Activated T-helper 1 cell treated with Interleukin-2 at 50 U/mL for 16 hours (primary cell): Measurements from ENCODE around the gene LMTK3.
"Not testable (repeated sequence)": the region's sequence is repeated elsewhere in the genome, so short reads cannot be mapped to it uniquely, and the experiment has no call there.

Experiments
- DNase-seq: peaks from one replicate; pipeline ENCODE4 v3.0.0-alpha.2; 2020; ENCODE audit warnings: low read depth

LMTK3 gene

DNA sequence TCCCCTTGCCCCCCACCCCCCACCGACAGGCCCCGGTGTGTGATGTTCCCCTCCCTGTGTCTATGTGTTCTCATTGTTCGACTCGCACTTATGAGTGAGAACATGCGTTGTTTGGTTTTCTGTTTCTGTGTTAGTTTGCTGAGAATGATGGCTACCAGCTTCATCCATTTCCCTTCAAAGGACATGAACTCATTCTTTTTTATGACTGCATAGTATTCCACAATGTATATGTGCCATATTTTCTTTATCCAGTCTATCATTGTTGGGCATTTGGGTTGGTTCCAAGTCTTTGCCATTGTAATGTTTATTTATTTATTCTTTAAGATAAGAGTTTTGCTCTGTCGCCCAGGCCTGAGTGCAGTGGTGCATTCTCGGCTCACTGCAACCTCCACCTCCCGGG, 26.4 kb upstream of the LMTK3 start:
- DNase-seq, result not testable (repeated sequence)

- no peak for DNase-seq
Measured at GRCh38 chr19:48537541-48537940, 25.9 kb upstream of the LMTK3 start.

DNA sequence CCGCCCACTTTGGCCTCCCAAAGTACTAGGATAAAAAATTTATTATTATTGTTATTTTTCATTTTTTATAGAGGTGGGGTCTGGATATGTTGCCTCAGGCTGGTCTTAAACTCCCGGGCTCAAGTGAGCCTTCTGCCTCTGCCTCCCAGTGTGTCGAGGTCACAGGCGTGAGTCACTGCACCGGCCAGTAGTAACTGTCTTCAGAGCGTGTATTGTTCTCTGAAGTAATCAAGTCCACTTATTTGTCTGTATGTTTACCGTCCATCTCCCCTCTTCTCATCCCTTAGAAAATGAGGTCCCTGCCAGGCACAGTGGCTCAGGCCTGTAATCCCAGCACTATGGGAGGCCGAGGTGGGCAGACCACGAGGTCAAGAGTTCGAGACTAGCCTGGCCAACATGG, 22.1 kb upstream of the LMTK3 start:
- DNase-seq, result no peak

DNA sequence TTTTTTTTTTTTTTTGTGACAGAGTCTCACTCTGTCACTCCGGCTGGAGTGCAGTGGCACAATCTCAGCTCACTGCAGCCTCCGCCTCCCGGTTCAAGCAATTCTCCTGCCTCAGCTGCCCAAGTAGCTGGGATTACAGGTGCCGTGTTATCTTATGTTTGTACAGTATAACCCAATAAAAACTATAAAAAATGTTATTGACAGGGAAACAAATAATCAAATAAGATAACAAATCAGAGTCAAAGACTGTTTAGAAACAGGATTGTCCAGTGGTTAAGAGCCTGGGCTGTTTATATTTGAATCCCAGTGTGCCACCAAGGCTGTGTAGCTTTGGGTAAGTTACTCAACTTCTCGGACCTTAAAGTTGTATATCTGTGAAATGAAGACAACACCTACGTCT, 19.1 kb upstream of the LMTK3 start:
- DNase-seq, result no peak

- no peak for DNase-seq
Measured at GRCh38 chr19:48530066-48530720, 18.6 kb upstream of the LMTK3 start.

- no peak for DNase-seq
Measured at GRCh38 chr19:48529156-48529555, 17.5 kb upstream of the LMTK3 start.

GRCh38 chr19:48524732-48525131, 13.1 kb upstream of the LMTK3 start:
- DNase-seq, result no peak

DNA sequence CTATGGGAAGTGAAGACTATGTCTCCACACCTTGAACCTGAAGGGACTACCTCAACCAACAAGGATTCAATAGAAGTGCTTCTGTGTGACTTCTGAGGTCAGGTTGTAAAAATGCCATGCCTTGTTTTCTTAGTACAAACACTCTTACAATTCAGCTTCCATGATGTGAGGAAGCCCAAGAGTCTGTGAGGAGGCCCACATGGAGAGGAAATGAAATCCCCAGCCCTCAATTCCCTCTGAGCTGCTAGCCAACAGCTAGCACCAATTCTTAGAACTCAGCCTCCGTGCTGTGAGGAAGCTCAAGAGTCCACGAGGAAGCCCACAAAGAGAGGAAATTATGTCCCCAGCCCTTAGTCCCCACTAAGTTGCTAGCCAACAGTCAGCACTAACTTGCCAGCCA, 12.6 kb upstream of the LMTK3 start:
- DNase-seq, result no peak

GRCh38 chr19:48520134-48520533, 8.5 kb upstream of the LMTK3 start:
- no peak for DNase-seq

DNA sequence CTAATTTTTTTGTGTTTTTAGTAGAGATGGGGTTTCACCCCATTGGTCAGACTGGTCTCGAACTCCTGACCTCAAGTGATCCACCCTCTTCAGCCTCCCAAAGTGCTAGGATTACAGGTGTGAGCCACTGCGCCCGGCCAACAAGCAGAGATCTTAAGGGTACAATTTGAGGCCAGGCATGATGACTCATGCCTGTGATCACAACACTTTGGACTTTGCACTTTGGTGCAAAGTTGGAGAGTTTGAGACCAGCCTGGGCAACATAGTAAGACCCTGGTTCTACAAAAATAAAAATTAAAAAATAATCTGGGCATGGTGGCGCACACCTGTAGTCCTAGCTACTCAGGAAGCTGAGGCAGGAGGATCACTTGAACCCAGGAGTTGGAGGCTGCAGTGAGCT, 7.8 kb upstream of the LMTK3 start:
- DNase-seq, result not testable (repeated sequence)

- DNase-seq, result no peak
Measured at GRCh38 chr19:48518207-48518606, 6.6 kb upstream of the LMTK3 start.

DNA sequence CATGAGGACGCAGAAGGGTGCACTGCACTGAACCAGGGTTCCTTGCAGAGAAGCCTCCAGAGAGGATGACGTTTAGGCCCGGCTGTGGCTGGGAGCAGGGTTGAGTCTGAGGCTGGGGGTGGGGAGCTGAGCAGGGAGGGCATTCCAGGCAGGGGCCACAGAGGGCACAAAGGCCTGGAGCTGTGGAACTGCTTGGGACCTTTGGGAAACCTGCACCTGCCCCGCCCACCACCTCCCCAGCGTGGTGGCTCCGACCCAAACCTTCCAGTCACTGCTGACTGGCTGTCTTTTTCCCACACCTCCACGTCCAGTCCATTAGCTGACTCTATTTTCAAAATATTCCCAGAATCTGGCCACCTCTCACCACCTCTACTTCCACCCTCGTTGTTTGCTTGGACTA, 4.9 kb upstream of the LMTK3 start:
- DNase-seq, result no peak

DNA sequence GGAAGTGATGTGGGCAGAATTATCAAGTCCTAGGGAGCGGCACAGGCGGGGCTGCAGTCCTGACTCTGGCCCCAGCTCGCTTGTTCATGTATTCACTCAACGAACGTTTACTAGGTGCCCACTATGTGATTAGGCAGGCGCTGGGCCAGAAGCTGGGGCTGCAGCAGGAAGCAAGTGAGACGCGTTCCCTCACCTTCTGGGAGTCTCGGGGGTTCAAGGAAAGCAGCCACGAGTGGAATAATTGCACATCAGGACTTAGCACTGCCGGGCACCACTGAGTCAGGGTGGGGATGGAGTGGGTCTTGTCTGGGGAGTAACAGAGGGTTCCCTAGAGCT, 2.5 kb upstream of the LMTK3 start:
- no peak for DNase-seq

GRCh38 chr19:48513289-48514122, 1.9 kb upstream of the LMTK3 start:
- peak; percentile 50 for DNase-seq

DNA sequence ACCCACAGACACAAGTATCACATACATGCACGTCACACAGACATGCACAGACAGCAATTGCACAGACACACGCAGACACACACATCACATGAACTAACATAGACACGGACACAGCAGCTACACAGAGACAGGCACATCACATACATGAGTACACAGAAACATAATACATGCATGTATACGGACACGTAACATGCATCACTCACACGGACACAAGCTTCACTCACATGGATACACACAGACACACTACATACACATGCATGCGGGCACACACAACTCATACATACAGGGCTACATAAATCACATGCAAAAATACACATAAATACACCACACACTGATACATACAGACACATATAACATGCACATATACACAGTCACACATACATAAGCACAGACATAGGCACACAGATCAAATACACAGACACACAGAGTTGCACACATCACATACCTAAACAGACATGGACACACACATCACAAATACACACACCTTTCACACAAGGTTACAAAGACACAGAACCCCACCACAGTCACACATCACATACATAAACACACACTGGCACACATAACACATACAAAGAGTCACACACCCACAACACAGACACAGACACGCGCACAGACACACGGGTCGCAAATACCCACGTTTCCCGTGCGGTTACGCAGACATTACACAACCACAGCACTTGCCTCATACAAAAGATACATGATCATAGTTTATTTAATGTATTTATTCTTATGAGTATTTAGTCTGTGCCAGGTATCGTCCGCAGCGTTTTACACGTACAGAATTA, 1.1 kb upstream of the LMTK3 start:
- DNase-seq, result no peak

DNA sequence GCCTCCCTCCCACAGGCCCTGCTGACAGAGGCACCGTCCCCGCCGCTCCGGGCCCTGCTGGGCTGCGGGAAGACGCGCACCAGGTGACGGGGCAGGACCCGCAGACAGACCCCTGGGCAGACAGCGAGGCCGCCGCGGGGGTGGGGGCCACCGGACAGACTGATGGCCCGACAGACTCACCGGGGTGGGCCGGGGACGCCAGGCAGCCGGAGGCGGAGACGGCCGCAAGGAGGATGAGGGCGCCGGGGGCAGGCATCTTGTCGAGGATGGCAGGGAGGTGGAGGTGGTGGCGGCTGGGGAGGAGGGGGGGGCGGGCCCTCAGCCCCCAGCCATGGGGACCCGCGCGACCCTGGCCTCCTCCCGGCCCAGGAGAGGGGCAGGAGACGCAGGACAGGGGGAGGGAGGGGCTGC, 309 bp downstream of the LMTK3 start:
- DNase-seq, result peak; percentile 17

DNA sequence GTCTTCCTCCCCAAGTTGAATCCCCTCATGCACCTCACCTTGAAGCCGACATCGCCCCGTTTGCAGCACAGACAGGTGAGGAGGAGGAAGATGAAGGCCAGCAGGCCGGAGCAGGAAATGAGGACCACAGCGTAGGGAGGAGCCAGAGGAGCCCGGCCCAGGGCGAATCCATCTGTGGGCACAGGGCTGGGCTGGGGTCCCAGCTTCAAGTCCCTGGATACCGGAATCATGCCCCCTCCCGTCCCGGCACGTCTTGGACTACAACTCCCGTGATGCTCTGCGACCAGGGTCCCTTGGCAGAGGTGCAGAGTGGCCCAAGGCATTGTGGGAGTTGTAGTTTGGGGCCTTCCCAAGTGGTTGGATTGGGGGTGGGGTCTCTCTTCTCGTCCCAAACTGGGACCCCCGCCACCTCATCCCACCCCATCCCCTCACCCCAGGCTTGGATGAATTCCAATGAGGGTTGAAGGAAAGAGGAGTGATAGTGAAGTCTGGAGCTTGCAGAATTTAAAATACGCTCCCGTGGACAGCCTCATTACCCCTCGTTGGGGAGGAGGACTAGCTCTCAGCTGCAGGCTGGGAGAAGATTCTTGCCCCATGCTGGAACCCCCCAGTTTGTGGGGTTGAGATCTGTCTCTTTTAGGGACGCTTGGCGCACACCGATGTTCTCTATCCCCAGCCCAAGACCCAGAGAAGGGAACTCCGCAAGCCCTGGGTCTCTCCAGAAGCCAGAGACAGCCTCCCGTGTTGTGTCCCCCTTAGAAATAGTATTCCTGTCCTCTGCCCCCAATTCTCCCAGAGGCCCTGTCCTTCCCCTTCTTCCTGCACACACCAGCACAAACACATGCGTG, 990 bp downstream of the LMTK3 start:
- peak; percentile 63 for DNase-seq

DNA sequence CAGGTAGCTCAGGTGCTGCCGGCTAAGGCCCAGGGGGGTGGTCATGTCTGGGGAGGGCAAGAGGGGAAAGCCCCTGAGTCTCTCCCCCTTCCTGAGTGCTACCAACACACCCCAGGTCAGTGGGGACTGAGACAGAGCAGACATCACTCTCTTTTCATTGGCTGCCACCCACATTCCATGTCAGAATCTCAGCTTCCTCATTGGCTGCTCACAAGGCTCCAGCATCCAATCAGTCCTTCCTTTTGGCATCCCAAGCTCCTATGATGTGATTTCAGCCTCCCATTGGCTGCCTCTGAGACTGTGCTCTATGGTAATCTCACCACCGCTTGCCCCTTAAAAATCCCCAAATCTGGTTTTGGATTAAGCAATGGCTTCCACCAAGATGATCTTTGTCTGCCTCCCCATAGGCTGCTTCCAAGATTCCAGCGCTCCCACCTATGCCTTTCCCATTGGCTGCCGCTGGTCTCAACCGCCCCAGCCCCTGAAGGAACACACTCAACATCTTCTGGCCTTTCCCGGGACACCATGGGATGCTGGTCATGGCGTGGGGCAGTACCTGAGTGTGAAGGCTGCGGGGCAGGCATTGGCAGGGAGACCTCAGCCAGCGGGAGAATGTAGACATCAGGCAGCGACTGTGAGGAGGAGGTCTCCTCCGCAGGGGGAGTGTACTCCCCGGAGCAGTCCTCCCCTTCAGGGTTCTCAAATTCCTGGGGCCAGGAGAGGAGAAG, 2.0 kb downstream of the LMTK3 start:
- DNase-seq, result no peak

DNA sequence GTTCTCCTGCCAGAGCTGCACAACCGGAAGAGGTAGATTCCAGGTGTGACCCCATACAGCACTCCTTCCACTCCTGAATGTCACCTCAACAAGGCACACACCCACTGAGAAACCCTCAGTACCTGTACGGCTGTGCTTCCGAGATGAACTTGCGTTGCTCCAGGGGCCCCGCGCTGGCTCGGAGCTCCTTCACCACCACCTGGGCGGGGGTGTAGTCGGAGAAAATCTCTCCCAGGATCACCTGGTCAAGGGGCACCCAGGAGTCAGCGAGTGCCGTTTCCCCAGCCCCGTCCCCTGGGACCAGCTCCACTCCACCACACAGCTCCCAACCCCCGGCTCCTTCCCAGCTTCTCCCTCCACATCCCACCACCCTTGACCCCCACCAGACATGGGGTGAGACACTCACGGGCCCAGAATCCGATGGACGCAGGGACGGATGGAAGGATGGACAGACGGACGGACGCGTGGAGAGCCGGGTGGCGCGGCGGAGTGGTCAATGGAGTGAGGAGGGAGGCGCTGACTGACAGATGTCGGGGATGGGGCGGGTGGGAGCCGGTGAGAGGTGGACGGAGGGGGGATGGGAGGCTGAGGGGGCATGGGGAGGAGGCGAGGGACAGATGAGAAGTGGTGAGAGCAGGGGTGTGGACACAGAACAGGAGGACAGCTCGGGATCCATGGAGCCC, 2.8 kb downstream of the LMTK3 start:
- DNase-seq, result no peak

GRCh38 chr19:48507911-48508439, 3.7 kb downstream of the LMTK3 start:
- no peak for DNase-seq
